Measurements from ENCODE around the gene PTGES.

PTGES gene

DNA sequence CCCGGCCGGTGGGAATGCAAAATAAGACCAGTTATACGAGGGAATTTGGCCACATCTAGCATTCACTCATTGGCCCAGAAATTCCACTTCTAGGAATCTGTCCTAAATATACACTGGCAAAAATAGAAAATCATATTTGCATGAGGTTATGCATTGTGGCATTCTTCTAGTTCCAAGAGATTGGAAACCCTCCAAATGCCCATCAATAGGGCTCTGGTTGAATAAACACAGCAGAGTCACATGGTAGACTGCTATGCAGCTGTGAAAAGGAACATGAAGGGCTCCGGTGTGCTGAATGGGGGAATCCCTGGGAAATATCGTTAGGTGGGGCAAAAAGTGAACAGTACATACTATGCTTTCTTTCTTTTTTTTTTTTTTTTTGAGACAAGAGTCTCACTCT is 36.8 kb downstream of the PTGES start:
- DNase-seq = no peak

DNA sequence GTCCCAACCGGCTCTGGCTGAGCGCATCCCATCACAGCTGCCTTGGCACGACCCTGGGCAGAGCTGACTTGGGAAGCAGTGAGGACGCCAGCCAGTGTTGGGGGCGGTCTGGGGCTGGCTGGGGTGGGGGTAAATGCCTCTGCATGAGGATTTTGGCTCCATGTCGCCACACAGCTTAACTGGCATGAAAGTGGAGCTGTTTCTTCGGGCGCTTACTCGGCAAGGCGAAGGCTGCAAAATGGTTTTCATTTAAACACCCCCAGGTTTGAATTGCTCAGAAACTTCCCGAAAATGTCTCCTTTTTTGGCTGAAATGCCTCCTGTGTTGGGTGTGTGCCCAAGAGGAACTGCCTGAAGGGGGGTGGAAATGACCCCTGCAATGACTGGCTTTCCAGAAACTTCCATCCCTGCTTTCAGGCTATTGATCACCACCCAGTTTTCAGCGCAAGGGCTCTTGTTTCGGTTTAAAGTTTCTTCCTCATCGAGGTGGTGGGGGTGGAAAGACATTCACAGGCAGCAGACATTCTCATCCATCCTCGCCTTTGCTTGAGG is 38.3 kb downstream of the PTGES start:
- DNase-seq = no peak

DNA sequence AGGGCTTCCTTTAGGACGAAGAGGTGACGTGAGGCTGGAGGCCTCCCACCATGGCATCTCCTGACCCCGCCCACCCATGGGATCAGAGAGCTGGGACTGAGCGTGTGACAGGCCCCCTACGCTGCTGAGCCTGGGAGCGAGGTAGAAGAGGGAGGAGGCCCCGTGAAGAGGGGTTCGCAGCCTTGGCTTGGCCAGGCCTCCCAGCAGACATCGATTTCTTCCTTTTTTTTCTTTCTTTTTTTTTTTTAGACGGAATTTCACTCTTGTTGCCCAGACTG is 39.5 kb downstream of the PTGES start:
- no peak for DNase-seq

DNA sequence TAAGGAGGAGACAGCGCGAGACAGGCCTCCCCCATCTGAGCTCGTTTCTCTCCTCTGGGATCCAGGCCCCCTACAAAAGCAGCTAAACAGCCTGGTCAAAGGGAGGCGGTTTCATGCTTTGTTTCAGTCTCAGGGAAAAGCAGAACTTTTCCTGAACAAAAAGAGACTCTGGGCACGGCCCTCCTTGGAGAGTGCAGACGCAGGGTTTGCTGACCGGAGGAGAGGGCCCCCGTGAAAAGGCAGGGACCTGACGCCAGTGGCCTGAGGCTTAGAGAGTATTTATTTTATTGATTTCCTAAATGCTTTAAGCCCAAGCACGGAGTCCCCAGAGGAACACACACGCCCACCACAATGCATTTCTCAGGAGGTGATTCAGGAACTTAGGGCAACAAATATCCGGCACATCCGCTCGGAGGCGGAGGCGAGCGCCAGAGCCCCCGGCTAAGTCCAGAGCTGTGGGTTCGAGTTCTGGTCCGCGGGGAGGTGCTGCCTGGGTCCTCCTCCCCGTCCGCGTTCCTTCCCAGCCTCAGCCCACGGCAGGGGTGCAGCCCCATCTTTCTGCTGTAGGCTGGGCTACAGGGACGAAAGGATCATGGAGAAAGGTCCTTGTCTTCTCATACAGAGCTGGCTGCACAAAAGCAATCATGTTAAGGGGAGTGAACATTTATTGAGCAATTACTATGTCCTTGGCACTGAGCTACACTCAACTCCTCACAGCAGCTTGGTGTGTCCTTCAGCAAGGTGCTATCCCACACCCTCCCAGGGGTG is 40.0 kb downstream of the PTGES start:
- no peak for DNase-seq

DNA sequence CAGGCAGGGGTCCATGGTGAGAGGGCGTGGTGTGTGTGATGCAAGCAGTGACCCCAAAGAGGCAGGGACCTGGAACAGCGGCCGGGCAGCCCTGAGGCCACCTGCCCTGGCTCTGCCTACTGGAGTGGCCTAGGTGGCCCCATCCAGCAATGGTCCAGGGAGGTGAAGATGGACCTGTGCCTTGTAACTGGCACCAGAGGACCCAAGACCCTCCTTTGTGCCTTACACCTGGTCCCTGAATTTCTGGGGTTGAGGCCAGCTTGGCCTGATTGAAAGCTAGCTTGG is 42.7 kb downstream of the PTGES start:
- DNase-seq = no peak

DNA sequence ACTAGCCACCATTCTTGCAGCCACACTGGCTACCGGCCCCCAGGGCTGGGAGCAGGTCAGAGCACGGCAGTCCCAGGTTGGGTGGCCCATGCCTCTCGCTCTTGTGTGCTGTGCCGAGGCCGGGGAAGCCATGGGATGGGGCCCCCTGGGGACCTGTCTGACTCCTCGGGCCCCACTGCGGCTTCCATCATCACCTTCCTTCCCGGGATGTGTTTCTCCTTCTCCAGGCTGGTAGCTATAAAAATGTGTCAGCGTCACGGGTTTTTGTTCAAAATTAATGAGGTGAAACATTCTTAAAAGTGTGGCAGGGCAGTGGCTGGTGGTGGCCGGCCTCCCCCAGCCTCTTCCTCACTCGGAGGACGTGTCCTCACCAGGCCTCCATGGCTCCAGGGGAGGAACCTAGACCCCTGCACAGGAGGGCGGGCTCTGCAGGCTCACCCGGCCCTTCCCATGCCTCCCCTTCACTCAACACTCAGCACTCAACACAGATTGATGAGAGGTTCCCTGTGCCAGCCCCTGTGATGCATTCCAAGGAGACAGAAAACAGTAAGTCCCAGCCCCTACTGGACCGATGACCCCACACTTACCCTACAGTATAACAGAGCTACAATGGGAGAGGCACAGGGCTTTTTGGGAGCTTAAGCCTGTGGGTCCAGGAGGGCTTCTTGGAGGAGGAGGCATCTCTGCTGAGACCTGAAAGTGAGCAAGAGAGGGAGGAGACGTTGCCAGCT is 43.2 kb downstream of the PTGES start:
- no peak for DNase-seq

DNA sequence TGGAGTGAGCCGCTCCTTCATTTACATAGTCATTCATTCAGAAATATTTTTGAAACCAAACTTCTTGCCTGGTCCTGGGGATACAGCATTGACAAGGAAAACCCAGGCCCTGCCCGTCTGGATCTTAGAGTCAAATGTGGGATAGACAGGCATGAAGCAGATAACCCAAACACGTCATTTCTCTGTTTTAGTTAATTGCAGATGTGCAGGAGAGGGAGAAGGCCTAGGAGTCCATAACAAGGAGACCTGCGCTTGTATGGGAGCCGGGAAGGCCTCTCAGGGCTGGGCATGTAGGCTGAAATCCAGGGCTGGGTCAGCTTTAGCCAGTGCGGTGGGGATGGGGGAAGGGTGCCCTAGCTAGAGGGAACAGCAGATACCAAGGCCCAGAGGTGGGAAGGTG is 44.0 kb downstream of the PTGES start:
- no peak for DNase-seq

DNA sequence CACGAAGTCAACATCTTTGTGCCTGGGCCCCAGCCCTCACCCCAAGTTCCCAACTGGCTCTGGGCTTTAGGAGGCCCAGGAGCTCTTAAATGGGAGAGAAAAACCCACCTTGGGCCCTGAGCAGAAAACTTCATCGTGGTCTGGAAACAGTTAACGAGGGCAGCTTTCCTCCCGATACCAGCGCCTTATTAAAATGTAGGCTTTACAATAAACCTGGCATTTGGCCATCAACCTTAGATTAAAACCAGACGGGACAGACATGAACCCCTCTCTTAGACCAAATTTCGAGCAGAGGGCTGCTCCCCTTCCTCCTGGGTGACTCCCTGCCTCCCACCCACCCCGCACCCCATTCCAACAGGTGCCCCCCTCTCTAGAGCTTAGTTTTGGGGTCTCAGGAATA is 48.0 kb downstream of the PTGES start:
- DNase-seq = no peak

DNA sequence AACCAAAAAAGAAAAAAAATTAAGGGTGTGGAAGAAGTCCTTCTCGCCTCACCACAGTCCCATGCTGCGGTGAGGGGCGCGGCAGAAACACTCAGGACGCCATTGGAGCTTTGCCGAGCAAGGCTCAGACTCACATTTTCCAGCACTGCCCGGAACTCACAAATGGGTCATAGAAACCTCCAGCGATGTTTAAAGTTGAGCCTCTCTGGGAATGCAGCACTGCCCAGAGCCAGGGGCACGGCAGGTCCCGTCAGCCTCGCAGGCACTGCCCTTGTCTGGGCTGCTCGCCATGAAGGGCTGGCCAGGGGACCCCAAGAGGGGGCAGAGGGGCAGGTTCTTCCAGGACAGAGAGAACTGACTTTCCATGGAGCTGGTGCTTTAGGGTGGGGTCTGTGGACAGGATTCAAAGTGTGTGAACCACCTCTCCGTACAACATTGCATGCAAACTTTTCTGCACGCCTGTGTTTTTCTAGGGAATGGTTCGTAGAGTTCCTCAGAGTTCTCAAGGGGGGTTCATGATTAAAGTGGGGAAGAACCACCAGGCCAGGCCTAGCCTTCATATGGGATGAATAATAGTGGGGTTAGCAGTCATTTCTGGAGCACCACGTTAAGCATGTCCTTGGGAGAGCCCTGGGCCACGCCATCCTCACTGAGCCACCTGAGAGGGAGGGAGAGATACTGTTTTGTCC is 49.0 kb downstream of the PTGES start:
- no peak for DNase-seq

DNA sequence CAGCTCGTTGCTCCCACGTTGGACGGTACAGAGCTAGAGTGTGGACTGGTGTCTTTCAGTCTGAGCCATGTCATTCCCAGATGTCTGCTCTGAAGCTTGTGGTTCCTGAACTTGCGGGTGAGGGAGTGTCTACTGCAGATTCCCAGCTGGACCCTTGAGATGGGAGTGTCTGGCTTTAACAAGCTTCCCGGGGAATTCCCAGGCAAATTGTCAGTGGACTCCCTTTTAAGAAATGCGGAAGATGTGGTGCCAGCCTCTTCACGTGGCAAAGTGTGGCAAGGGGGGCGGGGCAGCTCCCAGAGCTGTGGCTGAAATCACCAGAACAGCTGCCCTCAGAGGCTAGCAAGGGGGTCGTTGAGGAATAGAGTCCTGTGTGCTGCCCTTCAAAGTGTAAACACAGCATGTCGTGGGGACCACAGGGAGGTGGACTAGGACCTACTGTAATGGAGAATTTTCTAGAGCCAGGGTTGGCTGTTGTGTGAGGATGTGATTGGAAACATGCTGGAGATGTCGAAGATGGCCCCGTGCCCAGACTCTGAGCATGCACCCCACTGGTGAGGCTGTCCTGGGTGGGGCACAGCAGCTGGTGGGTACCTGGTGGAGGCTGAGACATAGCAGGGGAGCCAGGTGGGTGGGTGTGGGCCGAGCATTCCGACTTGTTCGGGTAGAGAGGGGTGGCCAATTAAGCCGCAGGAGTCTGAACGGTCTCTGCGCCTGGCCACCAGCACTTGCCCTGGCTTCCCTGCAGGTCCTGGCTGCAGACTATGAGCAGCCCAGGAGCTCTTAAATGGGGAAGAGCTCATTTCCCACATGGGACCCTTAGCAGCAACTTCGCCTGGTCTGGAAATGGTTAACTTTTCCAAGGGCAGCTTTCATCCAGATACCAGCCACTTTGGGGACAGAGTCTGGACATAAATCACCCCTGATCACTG is 50.0 kb downstream of the PTGES start:
- no peak for DNase-seq

DNA sequence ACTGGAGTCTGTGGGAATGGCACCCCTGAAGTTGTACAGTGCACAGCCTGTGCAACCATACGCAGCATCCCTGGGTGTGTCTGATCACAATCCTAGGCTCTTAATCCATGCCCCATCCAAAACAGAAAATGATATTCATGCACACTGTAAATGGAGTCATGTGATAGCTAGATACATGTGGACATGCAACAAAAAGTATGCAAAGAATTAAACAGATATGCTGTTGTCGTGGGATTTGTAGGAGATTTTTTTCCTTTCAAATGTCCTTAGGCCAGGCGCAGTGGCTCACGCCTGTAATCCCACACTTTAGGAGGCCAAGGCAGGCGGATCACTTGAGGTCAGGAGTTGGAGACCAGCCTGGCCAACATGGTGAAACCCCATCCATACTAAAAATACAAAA is 51.3 kb downstream of the PTGES start:
- DNase-seq = no peak

DNA sequence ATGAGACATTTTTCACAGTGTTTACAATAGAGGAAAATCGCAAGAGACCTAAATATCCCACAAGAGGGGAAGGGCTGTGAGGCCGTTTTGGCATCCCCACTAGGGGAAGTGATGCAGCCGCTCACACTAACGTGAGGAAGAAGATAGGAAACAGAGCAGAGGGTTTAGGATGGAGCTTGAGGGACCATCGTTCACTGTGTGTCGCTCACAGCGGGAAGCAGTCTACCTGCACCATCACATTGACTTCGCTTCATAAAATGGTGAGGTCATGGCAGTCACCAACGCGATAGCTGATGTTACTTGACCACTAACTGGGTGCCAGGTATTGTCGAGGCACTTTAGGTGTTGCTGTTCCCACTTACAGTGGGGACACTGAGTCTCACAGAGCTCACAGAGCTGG is 51.8 kb downstream of the PTGES start:
- no peak for DNase-seq

DNA sequence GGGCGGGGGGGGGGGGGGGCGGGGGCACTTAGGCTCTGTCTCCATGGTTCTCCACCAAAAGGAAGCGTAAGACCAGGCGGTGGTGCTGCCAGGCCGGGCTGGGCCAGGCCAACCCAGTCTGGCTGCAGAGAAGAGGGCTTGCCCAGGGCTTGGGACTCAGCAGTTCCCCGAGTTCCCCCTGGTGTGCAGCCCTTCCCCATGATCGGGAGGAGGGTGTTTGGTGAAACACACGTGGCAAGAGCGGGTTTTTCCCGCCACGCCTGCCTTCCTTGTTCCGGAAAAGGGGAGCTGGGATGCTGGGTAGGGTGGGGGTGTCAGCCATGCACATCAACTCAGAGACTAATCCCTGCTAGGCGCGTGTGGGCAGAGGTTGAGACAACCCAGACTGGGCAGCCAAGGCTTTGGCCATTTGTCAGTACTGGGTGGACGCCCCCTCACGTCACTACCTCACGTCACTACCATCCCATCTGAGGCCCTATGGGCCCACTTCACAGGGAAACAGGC is 54.5 kb downstream of the PTGES start:
- no peak for DNase-seq

DNA sequence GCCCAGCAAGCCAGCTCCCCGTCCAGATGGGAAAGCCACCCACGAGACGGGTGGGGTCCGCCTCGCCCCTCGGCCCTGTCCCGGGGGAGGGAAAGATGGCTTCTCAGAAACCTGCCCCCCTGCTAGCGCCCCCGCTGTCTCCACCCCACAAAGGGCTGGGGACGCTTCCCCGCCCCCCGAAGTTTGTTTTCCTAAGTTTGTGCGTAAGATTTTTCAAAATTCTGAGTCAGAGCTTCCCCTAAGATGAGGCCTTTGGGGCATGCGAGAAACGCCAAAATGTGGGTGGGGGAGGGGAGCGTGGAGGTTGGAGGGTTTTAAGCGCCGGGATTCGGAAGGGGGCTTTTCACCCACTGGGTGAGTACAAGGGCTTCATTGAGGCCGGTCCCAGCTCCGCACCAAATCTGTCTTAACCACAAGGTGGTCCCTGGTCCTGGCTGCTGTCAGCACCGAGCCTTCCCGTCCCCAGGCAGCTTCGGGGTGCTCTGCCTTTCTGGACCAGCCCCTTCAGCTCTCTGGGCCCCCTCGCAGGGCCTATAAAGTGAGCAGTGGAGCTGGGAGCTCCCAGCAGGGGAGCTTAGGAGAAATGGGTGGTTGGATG is 55.1 kb downstream of the PTGES start:
- no peak for DNase-seq

DNA sequence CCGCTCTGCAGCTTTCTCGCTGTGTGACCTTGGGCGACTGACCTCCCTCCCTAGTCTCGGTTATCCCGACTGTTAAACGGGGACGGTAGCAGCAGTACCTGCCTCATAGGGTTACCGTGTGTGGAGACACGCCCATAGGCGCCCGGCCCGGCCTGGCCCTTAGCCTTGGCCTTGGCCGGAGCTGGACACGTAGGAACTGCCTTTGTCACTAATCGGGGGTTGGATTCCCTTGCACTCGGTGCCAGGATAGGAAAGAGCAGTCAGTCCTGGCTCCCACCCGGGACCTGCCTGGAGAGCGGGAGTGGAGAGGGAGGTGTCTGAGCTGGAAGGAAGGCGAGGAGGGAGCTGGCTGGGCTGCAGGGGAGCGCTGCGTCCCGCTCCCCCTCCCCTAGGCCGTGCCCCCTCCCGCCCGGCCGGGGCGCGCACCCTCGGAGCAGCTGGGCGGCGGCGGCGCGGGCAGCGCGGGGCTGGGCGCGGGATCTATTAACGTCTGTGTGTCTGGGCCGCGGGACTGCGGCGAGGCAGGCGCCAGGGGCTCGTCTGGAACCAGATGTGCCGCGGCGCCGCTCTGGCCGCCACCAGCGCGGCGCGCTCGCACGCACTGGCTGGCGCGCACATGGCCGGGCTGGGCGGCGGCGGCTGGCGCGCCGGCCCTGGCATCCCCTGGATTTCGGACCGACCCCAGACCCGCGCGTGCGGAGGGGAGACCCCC is 55.7 kb downstream of the PTGES start:
- DNase-seq = no peak

DNA sequence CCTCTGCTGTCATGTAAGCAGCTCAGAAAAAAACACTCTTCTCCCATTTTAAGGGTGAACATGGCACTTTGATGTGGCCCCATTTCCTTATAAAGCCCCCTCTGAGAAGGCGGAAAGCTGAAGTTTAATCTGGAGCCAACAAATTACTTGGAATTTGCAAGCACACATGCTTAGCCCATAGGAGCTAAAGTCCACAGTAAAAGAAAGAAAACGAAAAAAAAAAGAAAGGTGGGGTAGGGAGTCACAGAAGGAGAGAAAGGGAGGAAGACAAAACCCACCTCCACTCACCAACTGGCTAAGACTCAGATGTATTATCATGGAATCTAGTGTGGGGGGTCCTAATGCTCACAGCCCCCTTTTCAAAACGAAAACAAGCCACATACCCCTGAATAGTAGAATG is 57.0 kb downstream of the PTGES start:
- no peak for DNase-seq

DNA sequence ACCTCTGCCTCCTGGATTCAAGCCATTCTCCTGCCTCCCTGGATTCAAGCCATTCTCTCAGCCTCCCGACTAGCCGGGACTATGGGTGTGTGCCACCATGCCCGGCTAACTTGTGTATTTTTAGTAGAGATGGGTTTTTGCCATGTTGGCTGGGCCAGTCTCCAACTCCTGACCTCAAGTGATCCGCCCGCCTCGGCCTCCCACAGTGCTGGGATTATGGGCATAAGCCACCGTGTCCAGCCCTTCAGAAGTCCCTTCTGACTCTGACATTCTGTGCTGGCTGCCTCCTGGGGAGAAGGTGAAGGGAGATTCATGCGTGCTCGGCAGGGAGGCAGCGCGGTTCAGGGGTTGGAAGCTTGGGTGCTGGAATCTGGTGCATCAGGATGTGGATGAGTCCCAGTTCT is 58.6 kb downstream of the PTGES start:
- DNase-seq = no peak

DNA sequence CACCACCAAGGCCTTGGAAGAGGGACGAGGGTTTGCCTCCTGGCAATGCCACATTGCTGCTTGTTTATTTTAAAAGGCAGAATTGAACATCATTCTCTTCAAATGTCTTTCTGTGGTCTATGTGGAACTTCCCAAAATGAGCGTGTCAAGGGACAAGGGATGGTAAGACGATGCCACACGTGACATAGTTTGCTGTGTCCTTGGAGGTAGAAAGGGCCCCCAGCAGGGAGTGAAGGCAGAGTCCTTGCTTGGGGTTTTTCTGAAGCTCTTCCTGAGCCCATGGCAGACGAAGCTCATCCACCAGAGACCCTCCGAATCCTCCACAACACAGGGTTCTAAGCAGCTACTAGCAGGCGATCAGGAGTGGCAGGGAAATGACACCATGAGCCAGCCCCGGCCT is 59.1 kb downstream of the PTGES start:
- no peak for DNase-seq

DNA sequence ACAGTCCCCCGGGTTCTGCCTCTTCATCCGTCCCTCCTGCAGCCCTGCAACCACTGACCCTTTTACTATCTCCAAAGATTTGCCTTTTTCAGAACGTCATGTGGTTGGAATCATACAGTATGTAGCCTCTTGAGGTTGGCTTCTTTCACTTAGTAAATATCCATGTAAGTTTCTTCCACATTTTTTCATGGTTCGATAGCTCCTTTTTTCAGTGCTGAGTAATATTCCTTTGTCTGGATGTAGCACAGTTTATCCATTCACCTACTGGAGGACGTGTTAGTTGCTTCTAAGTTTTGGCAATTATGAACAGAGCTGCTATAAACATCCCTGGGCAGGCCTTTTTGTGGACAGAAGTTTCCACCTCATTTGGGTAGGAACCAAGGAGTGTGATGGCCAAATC is 60.3 kb downstream of the PTGES start:
- no peak for DNase-seq

Data from CD4-positive, alpha-beta T cell treated with Interleukin-10 for 1 hour (primary cell).